ENCODE measurements around the gene SERPINE2. TPM values are rescaled to one million over a fixed set of nuclear protein-coding genes. Genes with fewer than 3 reads are reported as not detected.

Gene SERPINE2
- total RNA-seq, 1 donor from 2014 or later: 25.1 TPM

- DNase-seq (ENCODE audit: low spot score, unreplicated experiment): no peak
- Mint-ChIP-seq H3K27ac (no peak overlapping the region), H3K27me3 (no peaks in the 10 kb centered on the region)
Observed at GRCh38 chr2:223989856-223990232, 49.2 kb downstream of the SERPINE2 start.

GRCh38 chr2:223989206-223989855 lies 49.8 kb downstream of the SERPINE2 start:
- Mint-ChIP-seq H3K4me3 (ENCODE audit: low read depth) (no peak overlapping the region), H3K27ac (no peak overlapping the region), H3K9me3 (ENCODE audit: low read depth) (no peaks in the 10 kb centered on the region), H3K4me1 (ENCODE audit: low read depth) (peaks cover 4% of the 10 kb centered on the region), H3K27me3 (no peaks in the 10 kb centered on the region), H3K36me3 (ENCODE audit: insufficient read depth) (peaks cover 1% of the 10 kb centered on the region)
- peak; percentile 29 for TF ChIP-seq CTCF (IDR thresholded peaks at IDR 0.05; ENCODE audit: unreplicated experiment)
- no peak for DNase-seq (ENCODE audit: low spot score, unreplicated experiment)

More at GRCh38 chr2:223989856-223990232, 49.2 kb downstream of the SERPINE2 start:
- Mint-ChIP-seq H3K36me3 (ENCODE audit: insufficient read depth) (no peaks in the 10 kb centered on the region), H3K9me3 (ENCODE audit: low read depth) (no peaks in the 10 kb centered on the region), H3K4me1 (ENCODE audit: low read depth) (peaks cover 4% of the 10 kb centered on the region), H3K4me3 (ENCODE audit: low read depth) (no peak overlapping the region)
- no peak for TF ChIP-seq CTCF (IDR thresholded peaks at IDR 0.05; ENCODE audit: unreplicated experiment)

- H3K4me3 Mint-ChIP-seq (ENCODE audit: low read depth): no peak overlapping the region
- H3K27me3 Mint-ChIP-seq: no peaks in the 10 kb centered on the region
- H3K9me3 Mint-ChIP-seq (ENCODE audit: low read depth): no peaks in the 10 kb centered on the region
- TF ChIP-seq CTCF (IDR thresholded peaks at IDR 0.05; ENCODE audit: unreplicated experiment): no peak
- DNase-seq (ENCODE audit: low spot score, unreplicated experiment): no peak
- H3K4me1 Mint-ChIP-seq (ENCODE audit: low read depth): no peaks in the 10 kb centered on the region
- no peak overlapping the region for H3K27ac Mint-ChIP-seq
- H3K36me3 Mint-ChIP-seq (ENCODE audit: insufficient read depth): peaks cover 1% of the 10 kb centered on the region
Observed at GRCh38 chr2:223981241-223981640, 57.8 kb downstream of the SERPINE2 start.

- no peaks in the 10 kb centered on the region for H3K4me1 Mint-ChIP-seq (ENCODE audit: low read depth)
- H3K4me3 Mint-ChIP-seq (ENCODE audit: low read depth): no peak overlapping the region
- H3K27me3 Mint-ChIP-seq: no peaks in the 10 kb centered on the region
- peaks cover 1% of the 10 kb centered on the region for H3K36me3 Mint-ChIP-seq (ENCODE audit: insufficient read depth)
- H3K9me3 Mint-ChIP-seq (ENCODE audit: low read depth): no peaks in the 10 kb centered on the region
- no peak for TF ChIP-seq CTCF (IDR thresholded peaks at IDR 0.05; ENCODE audit: unreplicated experiment)
- no peak for DNase-seq (ENCODE audit: low spot score, unreplicated experiment)
- no peak overlapping the region for H3K27ac Mint-ChIP-seq
Observed at GRCh38 chr2:223980803-223981202, 58.3 kb downstream of the SERPINE2 start.

GRCh38 chr2:223980397-223980735 lies 58.7 kb downstream of the SERPINE2 start:
- no peaks in the 10 kb centered on the region for H3K27me3 Mint-ChIP-seq
- no peak overlapping the region for H3K4me3 Mint-ChIP-seq (ENCODE audit: low read depth)
- no peaks in the 10 kb centered on the region for H3K9me3 Mint-ChIP-seq (ENCODE audit: low read depth)
- no peak overlapping the region for H3K27ac Mint-ChIP-seq
- H3K36me3 Mint-ChIP-seq (ENCODE audit: insufficient read depth): peaks cover 1% of the 10 kb centered on the region
- DNase-seq (ENCODE audit: low spot score, unreplicated experiment): no peak
- no peak for TF ChIP-seq CTCF (IDR thresholded peaks at IDR 0.05; ENCODE audit: unreplicated experiment)
- no peaks in the 10 kb centered on the region for H3K4me1 Mint-ChIP-seq (ENCODE audit: low read depth)
